ENCODE data around the gene TUBG2.
"Not testable (repeated sequence)": the region's sequence is repeated elsewhere in the genome, so short reads cannot be mapped to it uniquely, and the experiment has no call there.

GRCh38 chr17:42609814-42610801 is 49.0 kb upstream of the TUBG2 start:
- TF ChIP-seq CTCF, POLR2A (IDR thresholded peaks at IDR 0.05): not testable (repeated sequence)

Measured in adrenal gland (tissue), 5 donors.